HG02885 (cell line): ENCODE measurements around the gene POU3F1.
"Not testable (repeated sequence)": the region's sequence is repeated elsewhere in the genome, so short reads cannot be mapped to it uniquely, and the experiment has no call there.

Experiments
- ATAC-seq: cut with Tn5 transposase; IDR thresholded peaks from one replicate; pipeline ENCODE4 v1.9.1; 2021; ENCODE audit warnings: mild to moderate bottlenecking; ENCODE audit not compliant: unreplicated experiment, poor library complexity

The POU3F1 gene

DNA sequence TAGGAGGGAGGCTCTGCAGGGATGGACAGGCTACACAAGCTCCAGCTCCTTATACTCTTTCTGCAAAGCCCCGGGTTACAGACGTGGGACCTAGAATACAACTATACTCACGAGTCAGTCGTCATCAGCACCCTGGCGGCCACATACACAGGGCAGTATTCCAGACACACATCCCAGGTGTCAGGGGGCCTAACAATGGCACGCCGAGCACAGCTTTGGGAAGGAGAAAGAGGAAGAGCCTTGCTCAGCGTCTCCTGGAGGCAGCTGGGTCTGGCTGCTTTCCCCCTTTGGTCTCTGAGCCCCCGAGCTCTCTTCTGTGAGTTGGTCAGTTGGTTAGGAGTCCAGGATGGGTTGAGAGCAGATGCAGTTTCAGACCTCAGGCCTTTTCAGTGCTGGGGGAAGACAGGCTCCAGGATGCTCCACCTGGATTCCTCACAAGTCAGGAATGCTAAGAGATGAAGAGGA, 4.5 kb upstream of the POU3F1 start:
- no peak for ATAC-seq

GRCh38 chr1:38050397-38051078, 3.9 kb upstream of the POU3F1 start:
- ATAC-seq, result no peak

GRCh38 chr1:38047603-38048141, 1.1 kb upstream of the POU3F1 start:
- no peak for ATAC-seq

- peak; percentile 64 for ATAC-seq
Measured at GRCh38 chr1:38046884-38047602, 450 bp upstream of the POU3F1 start.

DNA sequence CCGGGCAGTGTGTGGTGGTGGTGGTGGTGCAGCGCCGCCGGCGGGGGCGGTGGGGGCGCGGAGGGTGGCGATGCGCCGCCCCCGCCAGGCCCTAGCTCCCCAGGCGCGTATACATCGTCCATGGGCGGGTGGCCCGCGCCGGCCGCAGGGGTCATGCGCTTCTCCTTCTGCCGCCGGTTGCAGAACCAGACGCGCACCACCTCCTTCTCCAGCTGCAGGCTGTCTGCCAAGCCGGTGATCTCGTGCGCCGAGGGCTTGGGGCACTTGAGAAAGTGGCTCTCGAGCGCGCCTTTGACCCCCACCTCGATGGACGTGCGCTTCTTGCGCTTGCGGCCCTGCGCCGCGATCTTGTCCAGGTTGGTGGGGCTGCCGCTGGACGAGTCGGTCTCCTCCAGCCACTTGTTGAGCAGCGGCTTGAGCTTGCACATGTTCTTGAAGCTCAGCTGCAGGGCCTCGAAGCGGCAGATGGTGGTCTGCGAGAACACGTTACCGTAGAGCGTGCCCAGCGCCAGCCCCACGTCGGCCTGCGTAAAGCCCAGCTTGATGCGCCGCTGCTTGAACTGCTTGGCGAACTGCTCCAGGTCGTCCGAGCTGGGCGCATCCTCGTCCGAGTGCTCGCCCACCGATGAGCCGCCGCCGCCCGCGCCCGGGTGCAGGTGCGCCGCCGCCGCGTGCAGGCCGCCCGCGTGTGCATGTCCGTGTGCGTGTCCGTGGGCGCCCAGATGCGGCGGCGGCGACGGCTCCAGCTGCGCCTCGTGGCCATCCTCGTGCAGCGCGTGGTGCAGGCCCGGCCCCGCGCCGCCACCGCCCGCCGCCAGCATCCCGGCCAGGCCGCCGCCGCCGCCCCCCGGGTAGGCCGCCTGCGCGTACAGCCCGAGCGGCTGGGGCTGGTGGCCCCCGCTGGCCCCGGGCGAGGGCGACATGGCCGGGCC, 926 bp downstream of the POU3F1 start:
- ATAC-seq, result peak; percentile 5

DNA sequence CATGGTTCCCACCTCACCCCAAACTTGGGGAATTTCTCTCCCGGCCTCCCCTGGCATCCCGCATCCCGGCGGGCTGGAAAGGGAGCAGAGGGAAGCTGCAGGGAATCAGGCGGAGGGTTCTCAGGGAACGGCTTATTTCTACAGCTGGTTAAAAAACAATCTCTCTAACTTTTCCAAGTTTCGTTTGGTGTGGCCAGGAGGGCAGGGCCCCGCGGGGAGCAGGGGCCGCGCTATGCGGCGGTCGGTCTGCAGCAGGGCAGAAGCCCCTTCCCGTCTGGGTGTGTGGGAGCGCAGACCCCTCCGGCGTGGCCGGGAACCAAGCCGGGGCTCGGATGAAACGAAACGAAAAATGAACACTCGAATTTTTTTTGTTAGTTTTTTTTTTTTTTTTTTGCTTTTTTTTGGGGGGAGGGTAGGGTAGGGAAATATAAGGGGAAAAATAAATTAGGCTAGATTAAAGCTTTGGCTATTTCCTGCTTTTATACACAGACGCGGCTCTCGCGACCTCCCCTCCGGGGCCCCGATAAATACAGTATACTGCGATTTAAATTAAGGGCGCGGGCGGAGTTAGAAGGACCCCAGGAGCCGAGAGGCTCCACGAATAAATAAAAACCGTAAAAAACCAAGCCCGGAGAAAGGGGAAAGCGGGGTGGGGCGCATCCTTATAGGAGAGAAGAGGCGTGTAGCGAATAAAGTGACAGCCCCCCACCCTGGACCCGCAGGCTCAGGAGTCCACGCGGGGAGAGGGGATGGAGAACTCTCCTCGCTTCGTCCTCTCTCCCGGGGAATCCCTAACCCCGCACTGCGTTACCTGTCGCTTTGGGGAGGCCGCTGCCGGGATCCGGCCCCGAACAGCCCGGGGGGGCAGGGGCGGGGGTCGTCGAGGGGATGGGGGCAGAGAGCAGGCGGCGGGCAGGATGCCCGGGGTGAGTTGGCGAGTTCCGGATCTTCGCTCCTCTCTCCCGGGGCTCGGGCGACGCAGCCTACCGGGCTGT, 2.1 kb downstream of the POU3F1 start:
- ATAC-seq, result no peak

GRCh38 chr1:38043036-38043747, 3.4 kb downstream of the POU3F1 start:
- ATAC-seq, result no peak

DNA sequence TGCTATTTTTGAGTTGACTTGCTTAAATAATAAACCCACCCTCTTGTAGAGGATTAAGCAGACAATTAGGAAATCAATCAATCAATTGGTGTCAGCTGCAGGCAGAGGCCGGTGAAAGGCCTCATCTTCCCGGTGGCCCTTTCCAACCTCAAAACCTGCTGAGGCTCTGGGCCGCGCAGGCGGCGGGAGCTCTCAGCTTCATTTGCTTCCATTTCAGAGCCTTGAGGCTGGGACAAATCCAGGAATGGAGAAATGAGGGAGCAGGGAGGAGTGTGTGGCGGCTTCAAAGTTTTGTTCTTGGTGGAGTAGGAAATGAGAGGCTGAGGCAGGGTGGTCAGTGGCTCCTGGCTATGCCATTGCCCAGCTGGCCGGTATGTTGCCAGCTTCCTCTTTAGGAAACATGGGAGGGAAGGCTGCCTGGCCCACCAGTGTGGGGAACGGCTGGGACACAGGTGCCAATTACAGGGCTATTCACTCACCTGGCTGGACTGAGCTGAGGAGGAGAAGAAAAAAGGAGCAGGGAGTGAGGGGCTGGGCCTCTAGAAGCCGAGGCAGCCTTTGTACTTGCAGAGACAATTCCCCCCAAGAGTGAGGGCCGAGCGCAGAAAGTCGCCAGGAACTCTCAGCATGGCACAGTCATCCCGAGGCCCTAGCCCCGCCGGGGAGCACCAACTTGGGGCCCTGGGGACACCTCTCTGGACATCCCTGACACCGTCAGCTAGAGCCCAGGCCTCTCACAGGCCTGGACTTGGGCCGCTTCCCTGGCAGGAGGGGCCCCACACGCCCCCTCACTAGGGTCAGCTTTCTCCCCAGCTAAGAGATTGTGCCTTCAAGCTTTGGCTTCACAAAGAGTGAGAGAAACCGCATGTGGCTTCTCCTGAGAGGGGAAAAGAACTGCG, 4.4 kb downstream of the POU3F1 start:
- ATAC-seq, result no peak

GRCh38 chr1:38039331-38040088, 7.1 kb downstream of the POU3F1 start:
- ATAC-seq, result no peak

GRCh38 chr1:38038861-38039260, 7.7 kb downstream of the POU3F1 start:
- ATAC-seq, result no peak

DNA sequence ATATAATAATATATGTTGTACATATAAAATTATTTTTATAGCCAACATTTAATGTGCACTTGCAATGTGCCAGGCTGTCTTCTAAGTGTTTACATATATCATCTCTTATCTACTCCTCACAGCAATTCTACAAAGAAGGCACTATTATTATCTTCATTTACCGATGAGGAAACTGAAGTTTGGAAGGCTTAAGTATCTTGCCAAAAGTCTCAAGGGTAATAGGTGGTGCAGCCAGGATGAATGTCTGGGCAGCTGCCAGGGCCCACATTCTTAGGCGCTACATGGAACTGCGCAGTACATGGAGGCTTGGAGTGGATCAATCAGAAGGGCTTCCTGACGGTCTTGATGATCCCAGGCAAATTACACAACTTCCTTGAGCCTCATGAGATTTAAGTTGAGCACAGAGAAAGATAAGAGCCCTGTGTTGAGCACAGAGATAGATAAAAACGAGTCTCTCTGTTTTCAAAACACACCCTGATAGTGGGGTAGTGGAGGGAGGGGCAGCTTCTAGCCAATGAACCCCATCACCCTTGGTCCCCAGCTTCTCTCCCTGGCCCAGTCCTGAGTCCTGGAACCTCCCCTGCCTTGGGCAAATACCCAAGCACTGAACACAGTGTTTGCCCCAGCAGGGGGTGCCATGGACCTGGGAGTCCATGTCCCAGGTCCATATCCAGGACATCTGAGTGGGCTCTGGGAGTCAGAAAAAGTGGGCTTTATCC, 9.2 kb downstream of the POU3F1 start:
- ATAC-seq, result no peak

- ATAC-seq, result no peak
Measured at GRCh38 chr1:38034871-38035270, 11.7 kb downstream of the POU3F1 start.

GRCh38 chr1:38032992-38033391, 13.6 kb downstream of the POU3F1 start:
- ATAC-seq, result not testable (repeated sequence)

- ATAC-seq, result no peak
Measured at GRCh38 chr1:38031513-38031866, 15.1 kb downstream of the POU3F1 start.

DNA sequence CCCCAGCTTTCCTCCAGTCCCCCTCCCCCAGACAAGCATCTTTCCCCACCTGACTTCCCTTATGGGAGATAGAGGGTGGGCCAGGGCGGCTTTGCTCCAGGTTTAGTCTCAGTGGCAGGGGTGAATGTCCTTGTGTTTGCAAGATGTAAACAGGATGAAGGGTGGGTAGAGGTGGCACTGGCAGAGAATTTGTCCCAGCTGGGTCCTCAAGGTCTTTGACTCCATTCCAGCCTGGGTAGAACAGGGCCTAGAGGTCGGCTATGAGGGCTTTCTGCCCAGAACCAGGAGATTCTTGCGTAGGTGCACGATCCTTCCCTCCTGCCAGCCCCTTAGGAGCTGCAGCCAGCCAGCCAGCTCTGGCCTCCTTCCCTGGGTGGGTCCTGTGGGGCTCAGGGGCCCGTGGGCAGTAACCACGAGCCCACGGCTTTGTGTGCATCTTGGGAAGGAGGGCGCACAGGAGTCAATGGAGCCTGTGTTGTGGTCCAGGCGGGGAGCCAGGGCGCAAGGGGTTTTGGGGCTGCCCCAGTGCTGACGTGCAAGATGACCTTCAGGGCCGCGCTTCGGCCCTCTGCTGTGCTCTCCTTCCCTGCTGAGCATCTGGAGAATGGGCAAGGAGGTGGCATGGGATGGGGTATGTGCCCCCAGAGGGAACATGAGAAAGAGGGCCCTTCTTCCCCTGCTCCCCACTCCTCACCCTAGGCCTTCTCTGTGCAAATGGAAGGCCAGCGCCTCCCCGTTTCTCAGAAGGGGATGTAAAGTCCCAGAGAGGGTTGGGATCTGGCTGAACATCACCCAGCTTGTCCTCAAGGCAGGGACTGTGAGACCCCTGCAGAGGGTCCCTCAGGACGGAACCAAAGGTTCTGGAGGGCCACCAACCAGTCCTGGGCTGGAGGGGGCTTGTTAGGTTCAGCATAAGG, 15.7 kb downstream of the POU3F1 start:
- ATAC-seq, result no peak
